A549 (cell line): ENCODE data around the gene USP32.

ENCODE experiments used
- CHD2 ChIP-seq: fragments of 150-350 bp; IDR thresholded peaks from 2 replicates; pipeline ENCODE4 v1.6.1; 2014; ENCODE audit warnings: low read length; ENCODE audit not compliant: partially characterized antibody
- MAZ ChIP-seq: fragments of 150-350 bp; IDR thresholded peaks from 2 replicates; pipeline ENCODE4 v1.6.1; 2014; ENCODE audit warnings: antibody characterized with exemption, low read depth, low read length, borderline replicate concordance
- RAD21 ChIP-seq, 2 experiments: fragments of >200 bp in 1 of 2; sonication (Bioruptor Twin) in 1 of 2; formaldehyde crosslinking in 1 of 2; IDR thresholded peaks in 1 of 2; conservative IDR thresholded peaks in 1 of 2; 2 replicates in 1 of 2; 3 replicates in 1 of 2; pipeline ENCODE4 v1.6.1; 2012 to 2018; ENCODE audit warnings: inconsistent platforms in 1 of 2
- RNF2 ChIP-seq: fragments of 200-600 bp; sonication (generic); IDR thresholded peaks from 2 replicates; pipeline ENCODE4 v1.6.1; 2016; ENCODE audit warnings: low read depth, mild to moderate bottlenecking, antibody characterized with exemption, moderate library complexity, borderline replicate concordance
- TF ChIP-seq, protein P1 (sequence below): fragments of >200 bp; sonication (Bioruptor Twin); formaldehyde crosslinking; IDR thresholded peaks from 3 replicates; pipeline ENCODE4 v1.5.1; 2016

DNA sequence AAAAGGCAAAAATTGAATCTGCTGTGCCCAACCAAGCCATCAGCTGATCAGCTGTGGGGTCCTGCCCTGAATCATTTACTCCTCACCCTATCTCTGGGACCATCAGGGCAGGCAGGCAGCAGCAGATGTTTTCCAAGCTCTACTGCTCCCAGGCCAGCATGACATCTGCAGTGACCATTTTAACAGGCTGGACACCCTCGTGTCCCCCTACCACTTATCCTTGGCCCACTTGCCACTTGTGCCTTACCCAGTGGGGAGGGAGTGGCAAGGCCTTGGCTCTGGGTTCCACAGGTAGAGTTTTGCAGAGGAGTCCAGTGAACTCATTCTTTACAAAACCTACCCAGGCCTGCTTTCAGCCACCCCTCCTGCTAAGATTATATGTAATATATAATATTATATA, 254.2 kb downstream of the USP32 start:
- TF ChIP-seq CHD2 = no peak
- TF ChIP-seq MAZ = no peak
- no peak for TF ChIP-seq RAD21 (conservative IDR thresholded peaks at IDR 0.05 in 1 of 2, IDR thresholded peaks at IDR 0.05 in 1 of 2)
- no peak for TF ChIP-seq RNF2
- TF ChIP-seq, protein P1, sequence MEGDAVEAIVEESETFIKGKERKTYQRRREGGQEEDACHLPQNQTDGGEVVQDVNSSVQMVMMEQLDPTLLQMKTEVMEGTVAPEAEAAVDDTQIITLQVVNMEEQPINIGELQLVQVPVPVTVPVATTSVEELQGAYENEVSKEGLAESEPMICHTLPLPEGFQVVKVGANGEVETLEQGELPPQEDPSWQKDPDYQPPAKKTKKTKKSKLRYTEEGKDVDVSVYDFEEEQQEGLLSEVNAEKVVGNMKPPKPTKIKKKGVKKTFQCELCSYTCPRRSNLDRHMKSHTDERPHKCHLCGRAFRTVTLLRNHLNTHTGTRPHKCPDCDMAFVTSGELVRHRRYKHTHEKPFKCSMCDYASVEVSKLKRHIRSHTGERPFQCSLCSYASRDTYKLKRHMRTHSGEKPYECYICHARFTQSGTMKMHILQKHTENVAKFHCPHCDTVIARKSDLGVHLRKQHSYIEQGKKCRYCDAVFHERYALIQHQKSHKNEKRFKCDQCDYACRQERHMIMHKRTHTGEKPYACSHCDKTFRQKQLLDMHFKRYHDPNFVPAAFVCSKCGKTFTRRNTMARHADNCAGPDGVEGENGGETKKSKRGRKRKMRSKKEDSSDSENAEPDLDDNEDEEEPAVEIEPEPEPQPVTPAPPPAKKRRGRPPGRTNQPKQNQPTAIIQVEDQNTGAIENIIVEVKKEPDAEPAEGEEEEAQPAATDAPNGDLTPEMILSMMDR = no peak
